ENCODE measurements around the gene ADORA1. TPM values are rescaled to one million over a fixed set of nuclear protein-coding genes. Genes with fewer than 3 reads are reported as not detected.

ADORA1 gene
- total RNA-seq, 1 donor = 0.72 TPM

DNA sequence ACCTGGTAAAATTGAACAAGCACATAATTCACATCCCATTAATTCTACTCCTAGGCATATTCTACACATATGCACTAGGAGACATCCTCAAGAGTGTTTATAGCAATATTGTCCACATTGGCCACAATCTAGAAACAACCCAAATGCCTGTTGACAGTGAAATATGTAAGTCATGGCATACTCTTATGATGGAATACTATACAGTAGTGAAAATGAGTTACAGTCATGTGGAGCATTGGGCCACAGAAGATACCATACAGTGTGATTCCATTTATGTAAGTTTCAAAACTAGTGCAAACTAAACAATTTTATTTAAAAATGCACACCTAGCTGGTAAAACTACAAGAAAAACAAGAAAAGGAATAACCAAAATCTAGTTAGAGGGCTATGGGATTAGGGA lies 82.8 kb downstream of the ADORA1 start:
- DNase-seq (ENCODE audit: low read depth) = no peak
- H3K4me3 ChIP-seq (ENCODE audit: low read depth, low read length) = no peak overlapping the region
- TF ChIP-seq, protein P1, sequence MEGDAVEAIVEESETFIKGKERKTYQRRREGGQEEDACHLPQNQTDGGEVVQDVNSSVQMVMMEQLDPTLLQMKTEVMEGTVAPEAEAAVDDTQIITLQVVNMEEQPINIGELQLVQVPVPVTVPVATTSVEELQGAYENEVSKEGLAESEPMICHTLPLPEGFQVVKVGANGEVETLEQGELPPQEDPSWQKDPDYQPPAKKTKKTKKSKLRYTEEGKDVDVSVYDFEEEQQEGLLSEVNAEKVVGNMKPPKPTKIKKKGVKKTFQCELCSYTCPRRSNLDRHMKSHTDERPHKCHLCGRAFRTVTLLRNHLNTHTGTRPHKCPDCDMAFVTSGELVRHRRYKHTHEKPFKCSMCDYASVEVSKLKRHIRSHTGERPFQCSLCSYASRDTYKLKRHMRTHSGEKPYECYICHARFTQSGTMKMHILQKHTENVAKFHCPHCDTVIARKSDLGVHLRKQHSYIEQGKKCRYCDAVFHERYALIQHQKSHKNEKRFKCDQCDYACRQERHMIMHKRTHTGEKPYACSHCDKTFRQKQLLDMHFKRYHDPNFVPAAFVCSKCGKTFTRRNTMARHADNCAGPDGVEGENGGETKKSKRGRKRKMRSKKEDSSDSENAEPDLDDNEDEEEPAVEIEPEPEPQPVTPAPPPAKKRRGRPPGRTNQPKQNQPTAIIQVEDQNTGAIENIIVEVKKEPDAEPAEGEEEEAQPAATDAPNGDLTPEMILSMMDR (IDR thresholded peaks at IDR 0.05; ENCODE audit: insufficient read depth, low read length) = no peak

DNA sequence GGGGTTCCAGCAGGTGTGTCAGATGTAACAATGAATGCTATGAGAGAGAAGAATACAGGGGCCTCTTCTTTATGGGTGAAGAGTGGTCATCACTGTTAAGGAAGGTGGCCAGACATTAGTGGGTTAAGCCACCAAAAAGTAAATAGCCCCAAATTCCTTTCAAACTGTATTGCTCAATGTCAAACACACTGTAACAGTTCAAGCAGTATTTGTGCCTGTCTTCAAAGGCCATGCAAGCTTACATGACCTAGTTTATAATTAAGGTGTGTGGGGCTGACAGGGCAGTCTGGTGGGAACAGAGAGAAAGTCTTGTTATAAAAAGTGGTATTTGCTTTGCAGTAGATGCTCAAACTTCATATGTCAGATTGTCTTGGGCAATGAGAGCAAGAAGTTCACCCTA lies 83.5 kb downstream of the ADORA1 start:
- no peak overlapping the region for H3K4me3 ChIP-seq (ENCODE audit: low read depth, low read length)
- TF ChIP-seq, protein P1 (IDR thresholded peaks at IDR 0.05; ENCODE audit: insufficient read depth, low read length) = no peak
- no peak for DNase-seq (ENCODE audit: low read depth)

DNA sequence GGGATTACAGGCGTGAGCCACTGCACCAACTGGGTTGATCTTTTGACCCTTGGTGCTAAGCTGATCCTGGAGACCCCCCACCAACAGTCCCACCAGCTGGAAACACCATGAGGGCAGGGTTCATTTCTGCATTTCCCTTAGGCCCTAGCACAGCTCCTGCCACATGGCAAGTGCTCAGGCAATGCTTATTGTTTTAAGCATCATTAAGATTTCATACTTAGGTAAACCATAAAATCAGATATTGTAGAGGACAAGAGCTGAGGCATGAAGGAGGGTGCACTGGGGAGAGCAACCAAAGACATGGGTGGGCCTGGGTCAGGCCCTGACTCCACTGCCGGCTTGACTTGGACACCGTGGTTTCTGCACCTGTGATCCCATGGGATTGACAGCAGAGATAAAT lies 84.3 kb downstream of the ADORA1 start:
- no peak for DNase-seq (ENCODE audit: low read depth)
- TF ChIP-seq, protein P1 (IDR thresholded peaks at IDR 0.05; ENCODE audit: insufficient read depth, low read length) = no peak
- H3K4me3 ChIP-seq (ENCODE audit: low read depth, low read length) = no peak overlapping the region

DNA sequence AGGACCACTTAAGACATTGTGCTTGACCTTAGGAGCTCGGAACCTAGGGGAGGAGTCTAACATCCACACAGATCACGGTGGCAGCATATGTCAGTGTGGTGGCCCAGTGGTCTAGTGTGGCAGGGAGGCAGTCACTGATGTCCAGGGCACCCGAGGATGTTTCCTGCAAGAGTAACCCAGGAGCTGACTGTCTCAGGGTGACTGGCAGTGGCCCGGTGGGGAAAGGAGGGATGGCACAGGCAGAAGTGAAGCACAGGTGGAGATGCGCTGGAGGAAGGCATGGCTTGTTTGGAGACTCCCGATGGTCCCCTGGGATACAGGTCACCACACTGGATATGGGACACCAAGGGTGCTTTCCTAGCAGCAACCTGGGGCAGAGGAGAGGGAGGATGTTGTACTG lies 85.6 kb downstream of the ADORA1 start:
- TF ChIP-seq, protein P1 (IDR thresholded peaks at IDR 0.05; ENCODE audit: insufficient read depth, low read length) = no peak
- no peak overlapping the region for H3K4me3 ChIP-seq (ENCODE audit: low read depth, low read length)
- DNase-seq (ENCODE audit: low read depth) = no peak

DNA sequence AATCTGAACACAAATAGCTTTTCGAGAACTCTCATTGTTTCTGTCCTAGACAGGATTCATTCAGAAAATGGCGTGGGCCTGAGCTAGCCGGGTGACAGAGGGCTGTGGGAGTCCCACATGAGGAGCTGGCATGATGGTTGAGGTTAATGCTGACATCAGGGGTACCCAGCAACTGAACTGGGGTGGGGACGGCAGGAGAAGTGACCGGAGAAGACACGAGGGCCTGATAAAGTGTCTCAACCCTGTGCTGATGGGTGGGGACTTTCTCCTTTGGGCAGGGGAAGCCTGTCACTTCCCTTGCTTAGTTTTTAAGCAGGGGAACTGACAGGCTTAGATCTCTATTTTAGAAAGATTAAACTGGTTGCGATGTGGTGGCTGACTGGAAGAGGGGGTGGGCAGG lies 87.3 kb downstream of the ADORA1 start:
- no peak overlapping the region for H3K4me3 ChIP-seq (ENCODE audit: low read depth, low read length)
- no peak for DNase-seq (ENCODE audit: low read depth)
- TF ChIP-seq, protein P1 (IDR thresholded peaks at IDR 0.05; ENCODE audit: insufficient read depth, low read length) = no peak

DNA sequence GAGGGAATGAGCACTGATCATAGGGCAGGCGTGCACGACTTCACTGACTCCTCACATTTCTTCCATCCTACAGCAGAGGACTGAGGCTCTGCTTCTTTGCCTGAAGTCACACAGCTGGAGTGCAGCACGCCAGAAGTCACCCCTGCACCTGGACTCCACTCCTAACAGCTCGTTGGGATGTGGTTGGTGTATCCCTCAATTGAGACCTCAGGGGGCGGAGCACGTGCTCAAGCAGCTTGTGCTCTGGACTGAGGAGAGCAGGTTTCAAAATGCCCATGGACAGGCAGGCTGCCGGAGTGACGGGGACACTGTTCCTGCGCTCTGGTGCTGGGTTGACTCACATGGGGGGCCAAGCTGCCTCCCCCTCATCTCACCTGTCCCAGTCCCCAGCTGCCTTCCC lies 88.0 kb downstream of the ADORA1 start:
- no peak overlapping the region for H3K4me3 ChIP-seq (ENCODE audit: low read depth, low read length)
- TF ChIP-seq, protein P1 (IDR thresholded peaks at IDR 0.05; ENCODE audit: insufficient read depth, low read length) = no peak
- no peak for DNase-seq (ENCODE audit: low read depth)
